Vagina (tissue), 2 donors: ENCODE measurements around the gene CACNG8. TPM values are rescaled to one million over a fixed set of nuclear protein-coding genes. Genes with fewer than 3 reads are reported as not detected.

Source experiments
- DNase-seq, 2 donors: peaks; one replicate each; pipeline ENCODE4 v3.0.0-alpha.2; 2017; ENCODE audit errors: extremely low spot score in 2 of 2
- H3K27ac ChIP-seq: fragments of 200-600 bp; sonication (generic); one replicate; pipeline ENCODE4 v1.5.1; 2019
- H3K27me3 ChIP-seq: fragments of 200-600 bp; sonication (generic); one replicate; pipeline ENCODE4 v1.5.1; 2019
- H3K36me3 ChIP-seq, 2 donors: fragments of 200-600 bp; sonication (generic); one replicate each; pipeline ENCODE4 v1.5.1; 2017 to 2019
- H3K4me1 ChIP-seq: fragments of 200-600 bp; sonication (generic); one replicate; pipeline ENCODE4 v1.5.1; 2019
- H3K4me3 ChIP-seq, 2 donors: fragments of 200-600 bp; sonication (generic); 1 replicate in 1 of 2; 2 replicates in 1 of 2; pipeline ENCODE4 v1.5.1; 2016 to 2019
- H3K9me3 ChIP-seq: fragments of 200-600 bp; sonication (generic); one replicate; pipeline ENCODE4 v1.5.1; 2019
- CTCF ChIP-seq, 3 experiments: fragments of 450-650 bp in 2 of 3; fragments of 200-600 bp in 1 of 3; sonication (generic) in 1 of 3; IDR thresholded peaks; one replicate each; pipeline ENCODE4 v1.5.1; 2017 to 2019; ENCODE audit warnings: antibody characterized with exemption in 3 of 3, mild to moderate bottlenecking in 2 of 3, moderate library complexity in 2 of 3
- POLR2A ChIP-seq, 2 donors: fragments of 450-650 bp; IDR thresholded peaks; one replicate each; pipeline ENCODE4 v1.6.1; 2017; ENCODE audit warnings: antibody characterized with exemption in 2 of 2, mild to moderate bottlenecking in 2 of 2, moderate library complexity in 2 of 2
- POLR2AphosphoS5 ChIP-seq, 2 donors: sonication (generic); formaldehyde crosslinking; IDR thresholded peaks; one replicate each; pipeline ENCODE4 v1.9.0; 2017; ENCODE audit warnings: antibody characterized with exemption in 2 of 2, mild to moderate bottlenecking in 2 of 2, low read depth in 1 of 2; ENCODE audit not compliant: insufficient read depth in 1 of 2
- intact Hi-C: fragments of 100-400 bp; cut with DNase I; formaldehyde crosslinking; loops from one replicate; pipeline ENCODE4 v1.15.1; 2023
- total RNA-seq: library from RNA; depleted of rRNA; stranded (reverse); fragments of >200 nt; gene quantifications from one replicate; pipeline ENCODE4 v1.2.3, GENCODE V29; 2016

The CACNG8 gene
- total RNA-seq, 1 donor from 2014 or later, result not detected

DNA sequence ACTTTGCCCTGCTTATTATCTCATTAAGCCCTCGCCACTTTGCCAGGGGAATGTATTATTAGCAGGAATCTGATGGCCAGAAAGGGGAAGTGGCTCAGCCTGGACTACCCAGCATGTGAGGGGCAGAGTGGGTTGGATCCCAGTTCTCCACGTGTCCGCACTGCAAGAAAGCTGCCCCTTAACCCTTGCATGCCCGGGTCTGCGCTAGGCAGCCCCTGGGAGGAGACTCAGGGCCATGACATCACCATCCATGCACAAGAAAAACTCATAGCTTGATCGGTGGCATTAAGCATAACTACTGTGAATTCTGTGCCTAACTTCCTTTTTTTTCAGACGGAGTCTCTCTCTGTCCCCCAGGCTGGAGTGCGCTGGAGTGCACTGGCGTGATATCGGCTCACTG lies 8.9 kb downstream of the CACNG8 start:
- H3K9me3 ChIP-seq, result no peaks in the 10 kb centered on the region
- no peak for TF ChIP-seq POLR2A (IDR thresholded peaks at IDR 0.05)
- no peak for TF ChIP-seq CTCF (IDR thresholded peaks at IDR 0.05)
- TF ChIP-seq POLR2AphosphoS5 (IDR thresholded peaks at IDR 0.05; ENCODE audit: insufficient read depth in 1 of 2, low read depth in 1 of 2), result no peak
- H3K36me3 ChIP-seq, result no peaks in the 10 kb centered on the region
- no peaks in the 10 kb centered on the region for H3K4me1 ChIP-seq
- intact Hi-C loops, result no loop called here
- no peaks in the 10 kb centered on the region for H3K27me3 ChIP-seq
- no peak overlapping the region for H3K27ac ChIP-seq
- DNase-seq, result no peak
- no peak overlapping the region for H3K4me3 ChIP-seq

DNA sequence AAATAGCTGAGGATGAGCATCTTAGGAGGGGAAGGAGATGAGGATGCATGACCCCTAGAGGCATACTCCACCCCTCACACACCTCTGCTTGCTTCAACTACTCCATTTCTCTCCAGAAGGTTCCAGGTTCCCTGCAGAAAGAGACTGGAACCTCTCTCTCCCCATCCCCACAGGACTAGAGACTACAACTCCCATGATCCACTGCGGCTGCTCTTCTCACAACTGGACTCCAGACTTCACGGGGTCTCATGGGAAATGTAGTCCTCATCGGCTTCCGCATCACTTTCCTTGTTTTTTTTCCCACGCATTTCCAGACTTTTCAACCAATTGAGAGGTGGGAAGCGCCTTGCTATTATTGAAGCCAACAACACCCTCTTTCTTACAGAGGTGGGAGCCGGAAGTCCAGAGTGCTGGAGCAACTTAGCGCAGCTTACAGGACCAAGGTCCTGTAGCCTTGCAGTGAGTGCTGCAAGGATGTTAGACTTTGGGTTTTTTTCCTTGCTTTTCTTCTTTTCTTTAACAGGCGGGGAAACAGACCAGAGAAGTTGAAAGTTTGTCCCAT lies 14.8 kb downstream of the CACNG8 start:
- peaks cover 4% of the 10 kb centered on the region for H3K27me3 ChIP-seq
- no peaks in the 10 kb centered on the region for H3K36me3 ChIP-seq
- peak overlapping the region; percentile 11 to 26 for H3K4me3 ChIP-seq
- H3K27ac ChIP-seq, result no peak overlapping the region
- TF ChIP-seq POLR2A (IDR thresholded peaks at IDR 0.05), result no peak
- TF ChIP-seq POLR2AphosphoS5 (IDR thresholded peaks at IDR 0.05; ENCODE audit: insufficient read depth in 1 of 2, low read depth in 1 of 2), result peak in 1 of 2 donors; percentile 78
- H3K9me3 ChIP-seq, result no peaks in the 10 kb centered on the region
- peaks cover 26% of the 10 kb centered on the region for H3K4me1 ChIP-seq
- DNase-seq, result no peak
- intact Hi-C loops, result no loop called here

DNA sequence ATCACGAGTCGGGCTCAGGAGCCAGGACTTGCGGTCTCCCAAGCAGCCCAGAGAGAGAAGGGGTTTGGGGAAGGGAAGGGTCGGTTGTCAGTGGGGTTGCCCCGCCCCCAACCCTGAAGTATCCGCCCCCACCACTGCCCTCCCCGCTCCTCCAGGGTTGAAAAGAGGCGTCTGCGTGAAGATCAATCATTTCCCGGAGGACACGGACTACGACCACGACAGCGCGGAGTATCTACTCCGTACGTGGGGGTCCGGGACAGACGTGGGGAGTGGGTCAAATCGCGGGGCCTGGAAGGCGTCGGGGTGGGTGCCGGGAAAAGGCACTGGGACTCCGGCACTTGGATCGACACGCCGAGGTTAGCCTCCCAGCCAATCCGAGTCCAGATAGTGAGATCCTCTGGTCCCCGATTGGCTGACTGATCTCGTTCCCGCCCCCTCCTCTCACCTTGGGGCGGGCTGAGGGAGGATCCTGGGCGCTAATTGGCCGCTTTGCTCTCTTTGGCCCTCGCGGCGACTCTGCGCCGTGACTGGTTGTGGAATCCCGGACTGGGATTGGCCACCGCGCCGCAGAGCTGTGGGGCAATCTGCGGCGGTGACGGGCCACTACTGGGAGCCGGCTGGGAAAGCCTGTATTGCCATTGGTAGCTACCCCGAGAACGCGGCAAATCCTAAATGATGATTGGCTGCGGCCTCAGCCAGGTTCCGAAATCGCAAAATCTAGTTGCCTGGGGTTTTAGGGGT lies 15.4 kb downstream of the CACNG8 start:
- Histone ChIP-seq H3K4me1 (peaks cover 26% of the 10 kb centered on the region), H3K4me3 (peak overlapping the region; percentile 11 to 26), H3K36me3 (no peaks in the 10 kb centered on the region), H3K9me3 (no peaks in the 10 kb centered on the region), H3K27me3 (peaks cover 4% of the 10 kb centered on the region), H3K27ac (no peak overlapping the region)
- TF ChIP-seq POLR2AphosphoS5 (IDR thresholded peaks at IDR 0.05; ENCODE audit: insufficient read depth in 1 of 2, low read depth in 1 of 2), result no peak
- no peak for DNase-seq
- intact Hi-C loops, result no loop called here

GRCh38 chr19:53978975-53979801 lies 16.5 kb downstream of the CACNG8 start:
- H3K27me3 ChIP-seq, result peaks cover 4% of the 10 kb centered on the region

DNA sequence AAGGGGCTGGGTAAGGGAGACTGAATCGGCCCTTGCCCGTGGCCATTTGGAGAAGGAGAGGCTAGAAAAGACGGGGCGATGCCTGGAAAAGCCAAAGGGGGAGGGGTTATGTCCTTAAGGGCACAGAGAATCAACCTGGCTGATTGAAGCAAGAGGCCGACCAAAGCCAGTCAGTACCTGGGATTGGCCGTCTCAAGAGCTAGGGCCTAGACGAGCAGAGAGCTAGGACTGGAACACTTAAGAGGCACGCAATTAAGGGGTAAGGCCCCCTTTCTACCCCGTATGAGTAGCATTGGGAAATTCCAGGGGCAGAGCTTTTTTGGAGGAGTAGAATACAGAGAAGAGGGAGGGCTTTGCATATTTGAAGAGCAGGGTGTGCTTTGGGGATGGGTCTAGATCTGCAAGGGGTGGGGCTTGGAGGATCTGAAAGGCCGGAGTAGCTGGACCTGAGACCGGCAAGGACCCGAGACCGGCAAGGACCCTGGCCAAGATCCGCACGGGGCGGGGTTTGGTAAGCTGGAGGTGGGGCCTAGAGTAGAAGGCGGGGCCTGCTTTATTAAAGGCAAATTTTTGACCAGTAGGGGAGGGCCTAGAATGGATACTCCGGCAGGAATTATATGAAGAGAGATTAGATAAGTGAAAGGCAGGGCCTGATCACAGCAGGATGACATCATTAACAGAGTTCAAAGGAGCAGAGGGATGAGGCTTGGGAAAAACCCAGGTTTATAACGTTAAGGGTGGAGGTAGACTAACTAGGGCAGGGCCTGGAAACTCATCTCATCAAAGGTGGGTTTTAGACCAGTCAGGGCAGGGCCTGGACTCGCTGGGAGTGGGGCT lies 18.0 kb downstream of the CACNG8 start:
- TF ChIP-seq POLR2A (IDR thresholded peaks at IDR 0.05) (no peak), POLR2AphosphoS5 (IDR thresholded peaks at IDR 0.05; ENCODE audit: insufficient read depth in 1 of 2, low read depth in 1 of 2) (no peak), CTCF (IDR thresholded peaks at IDR 0.05) (no peak)
- Histone ChIP-seq H3K4me1 (peaks cover 26% of the 10 kb centered on the region), H3K36me3 (no peaks in the 10 kb centered on the region), H3K4me3 (no peak overlapping the region), H3K9me3 (no peaks in the 10 kb centered on the region), H3K27me3 (peaks cover 4% of the 10 kb centered on the region), H3K27ac (no peak overlapping the region)
- intact Hi-C loops, result no loop called here
- DNase-seq, result no peak

More at GRCh38 chr19:53978975-53979801, 16.5 kb downstream of the CACNG8 start:
- no peak overlapping the region for H3K4me3 ChIP-seq
- H3K4me1 ChIP-seq, result peaks cover 26% of the 10 kb centered on the region
- TF ChIP-seq POLR2A (IDR thresholded peaks at IDR 0.05) (no peak), POLR2AphosphoS5 (IDR thresholded peaks at IDR 0.05; ENCODE audit: insufficient read depth in 1 of 2, low read depth in 1 of 2) (no peak), CTCF (IDR thresholded peaks at IDR 0.05) (no peak)
- no peaks in the 10 kb centered on the region for H3K36me3 ChIP-seq
- H3K9me3 ChIP-seq, result no peaks in the 10 kb centered on the region
- H3K27ac ChIP-seq, result no peak overlapping the region
- DNase-seq, result no peak
- intact Hi-C loops, result no loop called here
